HG02763 (cell line): ENCODE results near the gene ACTR3C.

Experiments
- ATAC-seq: cut with Tn5 transposase; IDR thresholded peaks from one replicate; pipeline ENCODE4 v1.9.1; 2021; ENCODE audit warnings: mild to moderate bottlenecking, moderate library complexity; ENCODE audit not compliant: unreplicated experiment

The ACTR3C gene

DNA sequence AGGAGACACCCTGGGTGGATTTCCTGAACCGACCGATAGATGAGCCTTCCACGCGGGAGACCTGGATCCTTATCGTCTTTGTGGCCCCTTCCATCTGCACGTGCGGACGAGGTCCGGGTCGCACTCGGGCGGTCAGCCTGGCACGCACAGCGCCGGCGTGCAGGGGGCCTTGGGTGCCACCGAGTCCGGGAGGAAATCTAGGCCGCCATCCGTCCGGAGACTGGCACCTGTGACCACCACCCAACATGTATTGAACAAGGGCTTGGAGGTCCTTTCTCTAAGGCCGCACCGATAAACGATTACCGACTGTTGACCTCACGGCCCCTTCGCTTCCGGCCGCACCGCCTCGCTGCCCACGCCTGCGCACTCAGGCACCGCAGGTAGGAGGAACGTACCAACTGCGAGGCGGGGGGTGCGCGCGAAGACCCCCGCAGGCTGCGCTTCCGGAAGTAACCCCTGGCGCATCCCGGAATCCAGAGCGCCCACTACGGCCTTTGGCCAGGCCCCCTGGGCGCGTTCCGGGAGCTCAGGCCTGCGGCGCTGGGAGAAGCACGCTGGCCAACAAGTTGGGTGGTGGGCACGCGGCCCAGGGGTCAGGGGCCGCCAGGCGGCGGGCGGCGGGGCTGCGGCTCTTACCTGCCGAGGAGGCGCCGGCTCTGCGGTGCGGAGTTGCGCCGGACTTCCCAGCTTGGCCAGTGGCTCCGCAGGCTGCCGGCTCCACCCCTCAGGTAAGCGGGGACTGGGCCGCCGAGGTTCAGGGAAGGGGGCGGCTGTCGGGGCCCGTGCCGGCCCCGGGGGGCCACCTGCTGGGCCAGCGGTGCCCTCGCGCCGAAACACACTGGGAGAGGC, at the start of gene ACTR3C, which contains the start of gene LRRC61:
ACTR3C (minus strand) TSS at position 713 of the 849 bp plus-strand sequence. CDS start 28,249 bp downstream, outside the sequence.
LRRC61 (plus strand) TSS at position 523 of the 849 bp plus-strand sequence. CDS start 13,507 bp downstream, outside the sequence.
- peak; percentile 64 for ATAC-seq

DNA sequence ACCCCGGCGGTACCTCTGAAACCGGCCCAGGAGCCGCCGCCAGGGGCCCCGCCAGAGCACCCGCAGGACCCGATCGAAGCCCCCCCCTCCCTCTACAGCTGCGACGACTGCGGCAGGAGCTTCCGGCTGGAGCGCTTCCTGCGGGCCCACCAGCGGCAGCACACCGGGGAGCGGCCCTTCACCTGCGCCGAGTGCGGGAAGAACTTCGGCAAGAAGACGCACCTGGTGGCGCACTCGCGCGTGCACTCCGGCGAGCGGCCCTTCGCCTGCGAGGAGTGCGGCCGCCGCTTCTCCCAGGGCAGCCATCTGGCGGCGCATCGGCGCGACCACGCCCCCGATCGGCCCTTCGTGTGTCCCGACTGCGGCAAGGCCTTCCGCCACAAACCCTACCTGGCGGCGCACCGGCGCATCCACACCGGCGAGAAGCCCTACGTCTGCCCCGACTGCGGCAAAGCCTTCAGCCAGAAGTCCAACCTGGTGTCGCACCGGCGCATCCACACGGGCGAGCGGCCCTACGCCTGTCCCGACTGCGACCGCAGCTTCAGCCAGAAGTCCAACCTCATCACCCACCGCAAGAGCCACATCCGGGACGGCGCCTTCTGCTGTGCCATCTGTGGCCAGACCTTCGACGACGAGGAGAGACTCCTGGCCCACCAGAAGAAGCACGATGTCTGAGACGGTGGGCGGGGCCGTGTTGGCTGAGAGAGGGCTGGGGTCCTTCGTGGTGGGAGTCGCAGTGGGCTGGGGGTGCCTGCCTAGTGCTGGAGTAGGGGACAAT, 49.1 kb upstream of the ACTR3C start:
- ATAC-seq, result no peak

DNA sequence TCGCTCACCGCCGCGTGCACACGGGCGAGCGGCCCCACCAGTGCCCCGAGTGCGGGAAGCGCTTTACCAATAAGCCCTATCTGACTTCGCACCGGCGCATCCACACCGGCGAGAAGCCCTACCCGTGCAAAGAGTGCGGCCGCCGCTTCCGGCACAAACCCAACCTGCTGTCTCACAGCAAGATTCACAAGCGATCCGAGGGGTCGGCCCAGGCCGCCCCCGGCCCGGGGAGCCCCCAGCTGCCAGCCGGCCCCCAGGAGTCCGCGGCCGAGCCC, 48.6 kb upstream of the ACTR3C start:
- no peak for ATAC-seq

DNA sequence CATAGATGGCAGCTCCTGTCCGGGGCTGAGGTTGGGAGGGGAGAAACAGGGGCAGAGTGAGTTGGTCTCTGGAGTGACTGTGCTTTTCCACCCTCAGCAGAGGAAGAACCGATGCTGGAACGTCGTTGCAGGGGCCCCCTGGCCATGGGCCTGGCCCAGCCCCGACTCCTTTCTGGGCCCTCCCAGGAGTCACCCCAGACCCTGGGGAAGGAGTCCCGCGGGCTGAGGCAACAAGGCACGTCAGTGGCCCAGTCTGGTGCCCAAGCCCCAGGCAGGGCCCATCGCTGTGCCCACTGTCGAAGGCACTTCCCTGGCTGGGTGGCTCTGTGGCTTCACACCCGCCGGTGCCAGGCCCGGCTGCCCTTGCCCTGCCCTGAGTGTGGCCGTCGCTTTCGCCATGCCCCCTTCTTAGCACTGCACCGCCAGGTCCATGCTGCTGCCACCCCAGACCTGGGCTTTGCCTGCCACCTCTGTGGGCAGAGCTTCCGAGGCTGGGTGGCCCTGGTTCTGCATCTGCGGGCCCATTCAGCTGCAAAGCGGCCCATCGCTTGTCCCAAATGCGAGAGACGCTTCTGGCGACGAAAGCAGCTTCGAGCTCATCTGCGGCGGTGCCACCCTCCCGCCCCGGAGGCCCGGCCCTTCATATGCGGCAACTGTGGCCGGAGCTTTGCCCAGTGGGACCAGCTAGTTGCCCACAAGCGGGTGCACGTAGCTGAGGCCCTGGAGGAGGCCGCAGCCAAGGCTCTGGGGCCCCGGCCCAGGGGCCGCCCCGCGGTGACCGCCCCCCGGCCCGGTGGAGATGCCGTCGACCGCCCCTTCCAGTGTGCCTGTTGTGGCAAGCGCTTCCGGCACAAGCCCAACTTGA, 48.0 kb upstream of the ACTR3C start:
- no peak for ATAC-seq

DNA sequence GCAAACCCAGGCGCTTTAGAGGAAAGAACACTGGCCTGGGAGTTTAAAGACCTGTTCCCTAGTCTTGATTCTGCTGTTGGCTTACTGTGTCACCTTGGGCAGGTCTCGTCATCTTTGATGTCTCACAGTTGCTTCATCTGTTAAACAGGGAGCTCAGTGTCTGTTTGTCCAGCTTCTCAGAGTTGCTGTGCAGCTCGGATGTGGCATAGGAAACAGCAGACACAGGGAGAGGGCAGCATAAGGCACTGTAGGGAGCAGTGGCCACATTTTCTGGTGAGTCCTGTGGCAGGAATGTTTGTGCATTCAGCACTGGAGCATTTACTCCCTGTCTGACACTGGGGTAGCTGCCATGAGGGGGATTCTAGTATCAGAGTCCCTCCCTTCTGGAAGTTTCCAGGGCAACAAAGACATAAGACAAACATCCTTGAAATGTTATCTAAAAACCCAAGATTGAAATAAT, 47.3 kb upstream of the ACTR3C start:
- ATAC-seq, result no peak

DNA sequence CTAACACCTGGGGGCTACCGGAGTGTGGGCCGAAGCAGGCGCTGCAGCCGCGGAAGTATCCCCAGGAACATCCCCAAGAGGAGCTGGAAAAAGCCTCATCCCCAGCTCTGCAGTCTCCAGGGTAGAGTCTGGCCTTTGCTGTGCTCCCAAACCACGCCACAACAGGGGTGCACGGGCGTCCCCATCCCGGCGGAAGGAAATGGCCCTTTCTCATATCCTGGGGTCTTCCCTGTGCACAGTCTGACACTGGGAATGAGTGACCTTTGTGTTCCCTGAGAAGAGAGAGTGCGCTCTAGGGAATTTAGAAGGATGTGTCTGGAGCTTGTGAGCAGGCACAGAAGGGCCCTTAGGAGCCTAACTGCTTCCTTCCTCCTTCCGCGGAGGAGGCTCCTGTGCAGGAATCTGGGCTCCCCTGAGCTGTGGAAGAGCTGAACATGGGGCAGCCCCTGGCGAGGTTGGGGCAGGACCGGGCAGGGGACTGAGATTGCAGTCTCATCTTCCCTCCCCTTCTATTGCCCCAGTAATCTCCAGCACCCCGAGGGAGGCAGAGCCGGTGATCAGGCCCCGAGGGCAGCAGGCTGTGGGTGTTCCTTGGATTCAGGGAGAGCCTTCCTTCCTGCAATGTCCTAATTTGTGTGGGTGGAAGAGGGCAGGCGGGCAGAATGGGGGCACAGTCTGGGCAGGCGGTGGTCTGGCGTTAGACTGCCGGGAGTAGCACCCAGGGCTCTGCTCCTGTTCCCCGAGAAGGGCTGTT, 46.6 kb upstream of the ACTR3C start:
- ATAC-seq, result no peak

DNA sequence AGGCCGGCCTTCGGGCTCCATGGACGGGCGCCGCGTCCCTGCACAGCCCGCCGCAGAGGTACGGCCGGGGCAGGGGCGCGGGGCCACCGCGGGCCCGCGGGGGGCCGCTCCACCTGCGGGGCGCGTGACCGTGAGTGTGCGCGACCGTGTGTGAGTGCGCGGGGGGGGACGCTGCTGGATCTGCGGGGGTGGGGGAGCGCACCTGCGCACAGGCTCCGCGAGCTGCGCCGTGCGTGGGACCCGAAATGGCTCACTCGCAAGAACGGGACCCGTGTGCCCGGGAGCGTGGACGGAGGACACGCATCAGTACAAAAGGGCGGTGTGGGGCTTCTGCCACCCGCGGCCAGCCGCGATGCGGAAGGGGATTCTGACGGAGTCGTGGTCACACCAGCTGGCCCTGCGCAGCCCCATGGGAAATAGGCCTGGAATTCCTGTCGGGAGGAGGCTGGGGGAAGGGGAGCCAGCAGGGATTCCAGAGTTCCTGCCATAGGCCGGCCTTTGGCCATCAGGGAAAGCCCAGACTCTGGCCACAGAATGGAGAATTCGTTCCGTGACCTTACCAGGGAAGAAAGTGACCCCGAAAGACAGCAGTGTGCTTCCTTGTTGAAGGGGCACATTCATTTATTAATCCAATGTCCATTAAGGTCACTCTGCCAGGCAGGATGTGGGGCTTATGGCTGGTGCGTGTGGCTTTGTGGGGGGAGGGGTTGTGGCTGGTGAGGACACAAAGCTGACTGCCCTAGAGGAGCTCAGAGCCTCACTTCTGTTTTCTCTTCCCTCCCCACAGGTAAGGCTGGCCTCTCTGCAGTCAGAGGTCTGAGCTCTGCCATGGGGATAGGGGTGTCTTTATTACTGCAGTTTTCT, 45.8 kb upstream of the ACTR3C start:
- ATAC-seq, result peak; percentile 32

DNA sequence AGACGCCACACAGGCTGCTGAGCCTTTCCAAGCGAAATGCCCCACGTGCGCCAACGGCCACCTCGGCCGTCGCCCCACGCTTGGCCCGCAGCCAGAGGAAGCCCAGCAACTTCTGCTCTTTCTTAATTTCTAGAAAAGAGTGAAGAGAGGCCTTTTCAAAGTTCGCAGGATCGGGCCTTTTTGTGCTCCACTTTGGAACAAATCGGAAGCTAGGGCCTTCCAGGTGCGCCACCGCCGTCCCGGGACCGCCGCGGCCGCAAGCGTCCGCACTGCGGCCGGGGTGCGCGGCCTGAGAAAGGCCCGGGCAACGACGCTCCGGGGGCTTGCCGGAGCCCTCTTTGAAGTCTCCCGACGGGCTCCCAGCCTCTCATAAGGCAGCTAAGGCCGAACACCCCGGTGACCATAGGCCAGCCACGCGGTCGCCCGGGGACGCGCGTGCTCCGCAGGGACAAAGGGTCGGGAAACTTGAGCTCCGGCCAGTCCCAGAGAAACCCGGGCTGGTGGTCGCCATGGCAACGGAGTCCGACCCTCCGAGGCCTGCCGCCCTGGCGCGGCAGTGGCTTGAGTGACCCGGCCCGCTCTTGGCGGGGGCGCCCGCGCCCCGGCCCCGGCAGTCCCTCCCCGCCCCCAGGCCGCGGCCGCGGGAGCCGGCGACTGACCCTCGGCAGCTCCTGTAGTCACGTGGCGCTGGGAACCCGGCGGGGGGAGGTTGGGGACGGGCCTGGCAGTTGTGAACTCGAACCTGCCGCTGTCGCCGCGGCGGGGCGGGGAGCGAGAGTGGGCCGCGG, 44.9 kb upstream of the ACTR3C start, which contains the start of gene REPIN1:
REPIN1 (plus strand) TSS at position 727 of the 788 bp plus-strand sequence. CDS start 890 bp downstream, outside the sequence.
- ATAC-seq, result peak; percentile 58

DNA sequence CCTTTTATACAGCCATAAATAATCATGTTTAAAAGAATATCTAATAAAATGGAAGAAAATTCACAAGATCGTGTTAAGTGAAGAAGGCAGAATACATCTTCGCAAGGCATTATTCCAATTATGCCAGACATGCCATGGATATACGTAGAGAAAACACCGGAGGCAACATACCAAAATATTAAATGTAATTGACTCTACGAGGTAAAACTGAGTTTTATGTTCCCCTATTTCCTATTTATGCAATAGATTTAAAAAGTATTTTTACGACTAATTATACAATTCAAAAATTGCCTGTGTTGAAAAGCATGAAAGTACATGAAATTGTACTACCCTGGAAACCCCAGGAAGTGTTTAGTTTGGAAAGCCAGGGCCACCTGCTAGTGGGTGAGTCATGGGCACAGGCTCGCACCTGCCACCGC, 44.3 kb upstream of the ACTR3C start:
- no peak for ATAC-seq

DNA sequence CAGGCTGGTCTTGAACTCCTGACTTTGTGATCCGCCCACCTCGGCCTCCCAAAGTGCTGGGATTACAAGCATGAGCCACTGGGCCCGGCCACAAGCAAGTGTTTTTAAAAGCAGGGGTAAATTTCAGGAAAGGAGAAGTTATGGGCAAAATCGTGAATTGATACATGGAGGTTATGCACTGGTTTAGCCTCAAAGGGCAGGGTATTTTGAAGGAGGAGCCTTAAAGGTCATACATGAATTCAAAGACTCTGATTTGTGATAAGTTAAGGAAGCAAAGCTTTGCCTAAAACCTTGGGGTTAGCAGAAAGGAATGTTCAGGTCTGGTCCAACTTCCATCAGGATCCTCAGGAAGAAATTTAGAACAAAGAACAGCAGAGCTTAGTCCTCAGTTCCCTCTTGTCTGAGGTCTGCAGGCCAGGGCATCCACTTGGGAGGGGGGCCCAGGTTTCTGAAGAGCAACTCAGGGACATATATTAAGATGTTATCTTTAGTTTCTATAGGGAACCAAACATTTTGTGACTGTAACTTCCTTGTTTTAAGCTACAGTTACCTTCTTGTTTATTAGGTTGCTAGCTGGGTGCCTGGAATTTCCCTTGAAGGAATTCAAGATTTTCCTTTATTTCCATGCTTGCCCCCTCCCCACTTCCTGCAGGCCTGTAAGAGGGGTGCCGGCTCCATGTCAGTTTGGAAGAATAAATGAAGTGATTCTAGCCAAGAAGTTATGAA, 42.5 kb upstream of the ACTR3C start:
- no peak for ATAC-seq

DNA sequence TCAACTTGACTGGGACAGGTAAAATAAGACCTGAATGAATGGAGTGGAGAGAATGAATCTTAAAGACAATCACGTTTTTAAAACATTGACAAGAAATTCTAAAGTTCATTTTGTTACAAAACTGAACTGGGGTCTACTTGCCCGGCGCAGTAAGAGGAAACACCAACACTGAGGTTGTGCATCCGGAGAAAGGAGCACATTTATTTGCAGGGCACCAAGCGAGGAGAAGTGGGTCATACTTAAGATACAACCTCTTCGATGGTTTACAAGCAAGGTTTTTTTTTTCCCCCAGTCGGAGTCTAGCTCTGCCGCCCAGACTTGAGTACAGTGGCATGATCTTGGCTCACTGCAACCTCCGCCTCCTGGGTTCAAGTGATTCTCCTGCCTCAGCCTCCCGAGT, 41.8 kb upstream of the ACTR3C start:
- no peak for ATAC-seq

DNA sequence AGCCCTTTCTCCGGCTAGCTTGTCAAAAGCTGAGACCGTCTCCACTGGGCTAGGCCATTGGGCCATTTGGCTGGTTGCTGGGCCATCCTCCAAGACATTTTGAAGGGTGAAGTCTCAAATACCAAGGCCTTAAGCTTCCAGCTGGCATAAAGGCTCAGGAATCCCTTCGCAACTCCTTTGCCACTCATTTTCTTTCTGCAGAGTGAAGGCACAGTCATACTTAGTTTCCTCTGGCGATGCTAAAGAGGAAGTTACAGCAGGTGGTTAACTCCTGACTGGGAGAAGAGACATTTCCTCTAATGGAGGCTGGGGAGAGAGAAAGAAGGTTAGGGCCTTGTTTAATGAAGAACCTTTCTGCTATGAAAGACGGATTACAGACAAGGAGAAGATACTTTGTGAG, 40.5 kb upstream of the ACTR3C start:
- ATAC-seq, result no peak

DNA sequence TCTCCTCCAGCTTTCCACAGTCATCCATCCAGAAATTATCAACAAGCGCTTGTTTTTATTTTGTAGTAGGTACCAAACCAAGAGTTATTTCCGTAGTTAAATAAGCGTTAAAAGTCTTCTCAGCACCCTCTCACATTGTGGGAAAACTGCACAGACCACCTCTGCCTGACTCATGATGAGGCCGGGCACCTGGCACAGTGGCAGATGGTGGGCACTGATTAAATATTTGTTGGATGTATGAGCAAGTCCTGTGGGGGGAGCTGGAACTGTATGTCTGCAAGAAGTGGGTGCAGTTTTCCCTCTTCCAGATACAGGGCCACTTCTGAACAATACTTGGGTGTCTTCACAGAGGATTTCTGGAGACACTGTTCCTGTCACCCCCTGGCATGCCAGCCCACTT, 40.0 kb upstream of the ACTR3C start:
- ATAC-seq, result no peak

DNA sequence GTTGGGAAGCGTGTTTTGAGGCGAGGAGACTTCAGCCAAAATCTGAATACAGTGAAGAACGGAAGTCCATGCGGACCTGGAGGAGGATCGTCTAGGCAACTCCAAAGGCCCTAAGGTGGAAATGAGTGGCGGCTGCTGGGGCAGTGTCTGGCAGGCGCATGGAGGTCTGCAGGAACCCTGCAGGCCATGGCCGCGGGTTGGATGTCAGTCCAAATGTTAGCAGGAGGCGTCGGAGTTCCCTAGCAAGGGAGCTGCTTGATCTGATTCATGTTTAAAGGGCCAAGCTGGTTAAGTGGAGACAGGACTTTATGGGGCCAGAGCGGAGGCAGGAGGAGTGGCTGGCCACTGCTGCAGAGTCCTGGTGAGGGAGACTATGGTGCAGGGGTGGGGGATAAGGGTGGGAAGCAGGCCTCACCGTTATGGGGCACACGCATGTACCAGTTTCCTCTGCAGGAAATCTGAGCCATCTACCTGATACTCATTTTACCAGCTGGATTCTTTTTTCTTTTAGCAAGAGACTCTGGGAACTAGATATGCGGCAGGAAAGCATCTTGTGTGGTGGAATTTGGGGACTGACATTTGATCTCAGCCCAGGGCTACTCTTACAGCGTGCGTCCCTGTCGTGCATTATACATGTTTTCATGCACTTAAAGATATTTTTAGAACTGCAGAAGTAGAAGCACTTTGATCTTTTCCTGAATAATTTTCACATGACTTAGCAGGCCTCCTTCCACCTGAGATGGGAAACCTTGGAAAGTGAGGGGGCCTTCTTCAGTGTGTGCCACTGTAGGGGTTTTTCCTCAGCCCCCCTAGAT, 38.7 kb upstream of the ACTR3C start:
- no peak for ATAC-seq

DNA sequence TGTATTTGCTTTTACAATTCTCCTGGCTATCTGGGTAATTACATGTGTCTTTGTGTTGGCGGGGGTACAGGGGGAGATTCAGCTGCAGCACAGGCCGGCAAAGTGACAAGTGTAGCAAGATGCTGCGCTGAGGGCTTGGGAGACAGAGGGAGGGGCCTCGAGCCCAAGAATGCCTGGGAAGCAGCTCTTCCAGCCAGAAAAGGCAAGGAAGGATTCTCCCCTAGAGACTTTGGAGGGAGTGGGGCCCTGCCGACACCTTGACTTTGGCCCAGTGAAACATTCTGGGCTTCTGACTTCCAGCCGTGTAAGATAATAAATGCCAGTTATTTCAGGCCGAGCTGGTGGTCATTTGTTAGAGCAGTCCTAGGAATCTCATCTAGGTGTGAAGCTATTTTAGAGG, 38.1 kb upstream of the ACTR3C start:
- no peak for ATAC-seq

DNA sequence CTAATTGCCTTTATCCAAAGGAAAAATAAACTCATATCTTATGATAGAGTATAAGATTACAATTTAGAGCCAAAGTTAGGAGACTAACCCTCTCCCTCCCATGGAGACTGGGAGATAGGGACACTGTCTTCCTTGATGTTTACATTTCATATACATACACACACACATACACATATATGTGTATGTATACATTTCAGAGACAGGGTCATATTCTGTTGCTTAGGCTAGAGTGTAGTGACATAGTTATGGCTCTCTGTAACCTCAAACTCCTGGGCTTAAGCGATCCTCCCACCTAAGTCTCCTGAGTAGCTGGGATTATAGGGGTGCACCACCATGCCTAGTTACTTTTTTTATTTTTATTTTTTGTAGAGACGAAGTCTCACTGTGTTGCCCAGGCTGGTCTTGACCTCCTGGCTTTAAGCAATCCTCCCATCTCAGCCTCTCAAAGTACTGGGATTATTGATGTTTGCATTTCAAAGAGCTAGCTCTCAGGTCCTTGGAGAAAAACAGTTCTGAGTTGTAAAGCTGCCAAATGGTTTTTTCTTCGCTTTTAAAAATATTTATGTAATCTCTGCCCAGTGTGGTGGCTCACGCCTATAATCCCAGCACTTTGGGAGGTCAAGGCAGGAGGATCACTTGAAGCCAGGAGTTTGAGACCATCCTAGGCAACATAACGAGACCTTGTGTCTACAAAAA, 37.2 kb upstream of the ACTR3C start:
- no peak for ATAC-seq
